ENCODE measurements around the gene MGAT4B. TPM values are rescaled to one million over a fixed set of nuclear protein-coding genes. Genes with fewer than 3 reads are reported as not detected.

Gene MGAT4B
- total and polyA plus RNA-seq, 2 of the 13 experiments (the other 11 are each of a cell fraction or from before 2014, with no cell fraction given) = 93.5 to 130 TPM

DNA sequence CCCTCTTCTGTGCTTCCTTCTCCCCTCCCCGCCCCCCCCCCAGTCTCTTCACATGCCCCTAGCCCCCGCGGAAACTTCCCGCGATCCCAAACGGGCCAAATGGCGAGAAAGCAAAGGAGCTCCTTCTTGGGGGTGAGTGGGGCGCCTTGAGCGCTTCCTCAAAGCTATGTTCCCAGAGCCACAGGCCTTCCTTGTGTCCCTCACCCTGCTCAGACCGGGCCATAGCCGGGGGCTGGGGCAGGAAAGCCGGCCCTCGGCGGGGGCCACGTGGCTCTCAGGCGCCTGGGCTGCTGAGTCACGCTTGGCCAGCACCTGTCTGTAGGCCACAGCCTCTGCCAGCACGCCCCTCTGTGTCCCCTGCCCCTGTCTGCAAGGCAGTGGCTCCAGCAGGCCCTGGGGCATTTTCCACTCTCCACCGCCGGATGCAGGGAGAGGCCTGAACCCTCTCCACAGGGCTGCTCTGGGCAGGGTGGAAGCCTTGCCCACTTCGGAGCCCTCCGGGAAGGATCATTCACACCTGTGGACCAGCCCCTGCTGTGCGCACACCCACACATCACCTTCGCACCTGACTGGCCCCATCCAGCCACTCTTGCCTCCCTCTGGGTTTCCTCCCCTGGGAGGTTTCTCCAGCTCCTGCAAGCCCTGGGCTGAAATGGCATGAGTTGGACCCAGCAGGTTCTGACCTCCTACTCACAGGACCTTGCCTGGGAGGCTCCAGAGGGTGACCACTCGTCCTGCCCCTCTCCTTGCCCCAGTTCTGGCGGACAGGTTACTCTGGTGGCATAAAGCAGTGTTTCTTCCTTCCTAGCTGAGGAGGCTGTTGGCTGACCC, 12.8 kb upstream of the MGAT4B start (continued):
- TF ChIP-seq, protein P1, sequence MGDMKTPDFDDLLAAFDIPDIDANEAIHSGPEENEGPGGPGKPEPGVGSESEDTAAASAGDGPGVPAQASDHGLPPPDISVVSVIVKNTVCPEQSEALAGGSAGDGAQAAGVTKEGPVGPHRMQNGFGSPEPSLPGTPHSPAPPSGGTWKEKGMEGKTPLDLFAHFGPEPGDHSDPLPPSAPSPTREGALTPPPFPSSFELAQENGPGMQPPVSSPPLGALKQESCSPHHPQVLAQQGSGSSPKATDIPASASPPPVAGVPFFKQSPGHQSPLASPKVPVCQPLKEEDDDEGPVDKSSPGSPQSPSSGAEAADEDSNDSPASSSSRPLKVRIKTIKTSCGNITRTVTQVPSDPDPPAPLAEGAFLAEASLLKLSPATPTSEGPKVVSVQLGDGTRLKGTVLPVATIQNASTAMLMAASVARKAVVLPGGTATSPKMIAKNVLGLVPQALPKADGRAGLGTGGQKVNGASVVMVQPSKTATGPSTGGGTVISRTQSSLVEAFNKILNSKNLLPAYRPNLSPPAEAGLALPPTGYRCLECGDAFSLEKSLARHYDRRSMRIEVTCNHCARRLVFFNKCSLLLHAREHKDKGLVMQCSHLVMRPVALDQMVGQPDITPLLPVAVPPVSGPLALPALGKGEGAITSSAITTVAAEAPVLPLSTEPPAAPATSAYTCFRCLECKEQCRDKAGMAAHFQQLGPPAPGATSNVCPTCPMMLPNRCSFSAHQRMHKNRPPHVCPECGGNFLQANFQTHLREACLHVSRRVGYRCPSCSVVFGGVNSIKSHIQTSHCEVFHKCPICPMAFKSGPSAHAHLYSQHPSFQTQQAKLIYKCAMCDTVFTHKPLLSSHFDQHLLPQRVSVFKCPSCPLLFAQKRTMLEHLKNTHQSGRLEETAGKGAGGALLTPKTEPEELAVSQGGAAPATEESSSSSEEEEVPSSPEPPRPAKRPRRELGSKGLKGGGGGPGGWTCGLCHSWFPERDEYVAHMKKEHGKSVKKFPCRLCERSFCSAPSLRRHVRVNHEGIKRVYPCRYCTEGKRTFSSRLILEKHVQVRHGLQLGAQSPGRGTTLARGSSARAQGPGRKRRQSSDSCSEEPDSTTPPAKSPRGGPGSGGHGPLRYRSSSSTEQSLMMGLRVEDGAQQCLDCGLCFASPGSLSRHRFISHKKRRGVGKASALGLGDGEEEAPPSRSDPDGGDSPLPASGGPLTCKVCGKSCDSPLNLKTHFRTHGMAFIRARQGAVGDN (CRISPR knock-in tag; IDR thresholded peaks at IDR 0.05) = peak; percentile 97
- TF ChIP-seq MXI1 (IDR thresholded peaks at IDR 0.05; ENCODE audit: borderline replicate concordance, low read depth, low read length) = peak; percentile 92; the same call in 2 of the 3 replicates
- TF ChIP-seq, protein P2, sequence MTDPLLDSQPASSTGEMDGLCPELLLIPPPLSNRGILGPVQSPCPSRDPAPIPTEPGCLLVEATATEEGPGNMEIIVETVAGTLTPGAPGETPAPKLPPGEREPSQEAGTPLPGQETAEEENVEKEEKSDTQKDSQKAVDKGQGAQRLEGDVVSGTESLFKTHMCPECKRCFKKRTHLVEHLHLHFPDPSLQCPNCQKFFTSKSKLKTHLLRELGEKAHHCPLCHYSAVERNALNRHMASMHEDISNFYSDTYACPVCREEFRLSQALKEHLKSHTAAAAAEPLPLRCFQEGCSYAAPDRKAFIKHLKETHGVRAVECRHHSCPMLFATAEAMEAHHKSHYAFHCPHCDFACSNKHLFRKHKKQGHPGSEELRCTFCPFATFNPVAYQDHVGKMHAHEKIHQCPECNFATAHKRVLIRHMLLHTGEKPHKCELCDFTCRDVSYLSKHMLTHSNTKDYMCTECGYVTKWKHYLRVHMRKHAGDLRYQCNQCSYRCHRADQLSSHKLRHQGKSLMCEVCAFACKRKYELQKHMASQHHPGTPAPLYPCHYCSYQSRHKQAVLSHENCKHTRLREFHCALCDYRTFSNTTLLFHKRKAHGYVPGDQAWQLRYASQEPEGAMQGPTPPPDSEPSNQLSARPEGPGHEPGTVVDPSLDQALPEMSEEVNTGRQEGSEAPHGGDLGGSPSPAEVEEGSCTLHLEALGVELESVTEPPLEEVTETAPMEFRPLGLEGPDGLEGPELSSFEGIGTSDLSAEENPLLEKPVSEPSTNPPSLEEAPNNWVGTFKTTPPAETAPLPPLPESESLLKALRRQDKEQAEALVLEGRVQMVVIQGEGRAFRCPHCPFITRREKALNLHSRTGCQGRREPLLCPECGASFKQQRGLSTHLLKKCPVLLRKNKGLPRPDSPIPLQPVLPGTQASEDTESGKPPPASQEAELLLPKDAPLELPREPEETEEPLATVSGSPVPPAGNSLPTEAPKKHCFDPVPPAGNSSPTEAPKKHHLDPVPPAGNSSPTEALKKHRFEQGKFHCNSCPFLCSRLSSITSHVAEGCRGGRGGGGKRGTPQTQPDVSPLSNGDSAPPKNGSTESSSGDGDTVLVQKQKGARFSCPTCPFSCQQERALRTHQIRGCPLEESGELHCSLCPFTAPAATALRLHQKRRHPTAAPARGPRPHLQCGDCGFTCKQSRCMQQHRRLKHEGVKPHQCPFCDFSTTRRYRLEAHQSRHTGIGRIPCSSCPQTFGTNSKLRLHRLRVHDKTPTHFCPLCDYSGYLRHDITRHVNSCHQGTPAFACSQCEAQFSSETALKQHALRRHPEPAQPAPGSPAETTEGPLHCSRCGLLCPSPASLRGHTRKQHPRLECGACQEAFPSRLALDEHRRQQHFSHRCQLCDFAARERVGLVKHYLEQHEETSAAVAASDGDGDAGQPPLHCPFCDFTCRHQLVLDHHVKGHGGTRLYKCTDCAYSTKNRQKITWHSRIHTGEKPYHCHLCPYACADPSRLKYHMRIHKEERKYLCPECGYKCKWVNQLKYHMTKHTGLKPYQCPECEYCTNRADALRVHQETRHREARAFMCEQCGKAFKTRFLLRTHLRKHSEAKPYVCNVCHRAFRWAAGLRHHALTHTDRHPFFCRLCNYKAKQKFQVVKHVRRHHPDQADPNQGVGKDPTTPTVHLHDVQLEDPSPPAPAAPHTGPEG (CRISPR knock-in tag; IDR thresholded peaks at IDR 0.05) = peak; percentile 51; the same call in 1 of the 2 replicates
- no peak for TF ChIP-seq KDM6A (CRISPR knock-in tag; IDR thresholded peaks at IDR 0.05; ENCODE audit: low read depth)
- no peak for TF ChIP-seq ZNF468 (CRISPR knock-in tag; IDR thresholded peaks at IDR 0.05)
- TF ChIP-seq JUN (CRISPR knock-in tag; IDR thresholded peaks at IDR 0.05) = no peak
- no peak for TF ChIP-seq NR2F1 (CRISPR knock-in tag; IDR thresholded peaks at IDR 0.05)
- TF ChIP-seq RARA (CRISPR knock-in tag; IDR thresholded peaks at IDR 0.05) = peak; percentile 64
- TF ChIP-seq ZNF772 (CRISPR knock-in tag; IDR thresholded peaks at IDR 0.05) = peak; percentile 45; the same call in 1 of the 2 replicates
- 0 out of 2 replicates have a peak, but pooled peaks have one; percentile 17 for TF ChIP-seq MIXL1 (CRISPR knock-in tag; IDR thresholded peaks at IDR 0.05)
- TF ChIP-seq, protein P3, sequence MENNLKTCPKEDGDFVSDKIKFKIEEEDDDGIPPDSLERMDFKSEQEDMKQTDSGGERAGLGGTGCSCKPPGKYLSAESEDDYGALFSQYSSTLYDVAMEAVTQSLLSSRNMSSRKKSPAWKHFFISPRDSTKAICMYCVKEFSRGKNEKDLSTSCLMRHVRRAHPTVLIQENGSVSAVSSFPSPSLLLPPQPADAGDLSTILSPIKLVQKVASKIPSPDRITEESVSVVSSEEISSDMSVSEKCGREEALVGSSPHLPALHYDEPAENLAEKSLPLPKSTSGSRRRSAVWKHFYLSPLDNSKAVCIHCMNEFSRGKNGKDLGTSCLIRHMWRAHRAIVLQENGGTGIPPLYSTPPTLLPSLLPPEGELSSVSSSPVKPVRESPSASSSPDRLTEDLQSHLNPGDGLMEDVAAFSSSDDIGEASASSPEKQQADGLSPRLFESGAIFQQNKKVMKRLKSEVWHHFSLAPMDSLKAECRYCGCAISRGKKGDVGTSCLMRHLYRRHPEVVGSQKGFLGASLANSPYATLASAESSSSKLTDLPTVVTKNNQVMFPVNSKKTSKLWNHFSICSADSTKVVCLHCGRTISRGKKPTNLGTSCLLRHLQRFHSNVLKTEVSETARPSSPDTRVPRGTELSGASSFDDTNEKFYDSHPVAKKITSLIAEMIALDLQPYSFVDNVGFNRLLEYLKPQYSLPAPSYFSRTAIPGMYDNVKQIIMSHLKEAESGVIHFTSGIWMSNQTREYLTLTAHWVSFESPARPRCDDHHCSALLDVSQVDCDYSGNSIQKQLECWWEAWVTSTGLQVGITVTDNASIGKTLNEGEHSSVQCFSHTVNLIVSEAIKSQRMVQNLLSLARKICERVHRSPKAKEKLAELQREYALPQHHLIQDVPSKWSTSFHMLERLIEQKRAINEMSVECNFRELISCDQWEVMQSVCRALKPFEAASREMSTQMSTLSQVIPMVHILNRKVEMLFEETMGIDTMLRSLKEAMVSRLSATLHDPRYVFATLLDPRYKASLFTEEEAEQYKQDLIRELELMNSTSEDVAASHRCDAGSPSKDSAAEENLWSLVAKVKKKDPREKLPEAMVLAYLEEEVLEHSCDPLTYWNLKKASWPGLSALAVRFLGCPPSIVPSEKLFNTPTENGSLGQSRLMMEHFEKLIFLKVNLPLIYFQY (CRISPR knock-in tag; IDR thresholded peaks at IDR 0.05; ENCODE audit: borderline replicate concordance) = 0 out of 2 replicates have a peak, but pooled peaks have one; percentile 66

Measured in HepG2 (cell line).